SU-DHL-6 (cell line): ENCODE measurements around the gene P2RY1.

Source experiments
- H2AFZ ChIP-seq: fragments of 200-600 bp; sonication (generic); 2 replicates; pipeline ENCODE4 v1.6.1; 2014; ENCODE audit warnings: low read depth, mild to moderate bottlenecking, moderate library complexity, mixed read lengths, antibody characterized with exemption, low read length; ENCODE audit not compliant: severe bottlenecking
- H3F3A ChIP-seq: fragments of 200-600 bp; shearing (Covaris generic); 2 replicates; pipeline ENCODE4 v1.6.0; 2016; ENCODE audit warnings: antibody characterized with exemption, mild to moderate bottlenecking; ENCODE audit not compliant: insufficient read depth
- H3K27ac ChIP-seq: fragments of 200-600 bp; sonication (generic); 2 replicates; pipeline ENCODE4 v1.5.1; 2016; ENCODE audit warnings: low read depth, mild to moderate bottlenecking, low read length, moderate library complexity, mixed read lengths
- H3K27me3 ChIP-seq: fragments of 200-600 bp; sonication (generic), shearing (Covaris generic); 2 replicates; pipeline ENCODE4 v1.6.0; 2014; ENCODE audit warnings: mild to moderate bottlenecking, low read length
- H3K36me3 ChIP-seq: fragments of 200-600 bp; sonication (generic); 2 replicates; pipeline ENCODE4 v1.6.1; 2014; ENCODE audit warnings: mild to moderate bottlenecking, low read length, mixed read lengths
- H3K4me2 ChIP-seq: fragments of 300-600, 200-600 bp; shearing (Covaris generic), sonication (generic); 2 replicates; pipeline ENCODE4 v1.6.0; 2014; ENCODE audit warnings: low read length, low read depth, mild to moderate bottlenecking; ENCODE audit not compliant: poor library complexity, severe bottlenecking
- H3K4me3 ChIP-seq: fragments of 200-600 bp; sonication (generic); 2 replicates; pipeline ENCODE4 v1.5.1; 2014; ENCODE audit warnings: antibody characterized with exemption, low read length, mild to moderate bottlenecking, mixed read lengths; ENCODE audit not compliant: insufficient read depth, poor library complexity, severe bottlenecking
- H3K79me2 ChIP-seq: fragments of 200-600 bp; sonication (generic); 2 replicates; pipeline ENCODE4 v1.6.1; 2014; ENCODE audit warnings: mild to moderate bottlenecking, low read length, moderate library complexity; ENCODE audit not compliant: insufficient read depth
- H3K9ac ChIP-seq: fragments of 200-600 bp; sonication (generic); 2 replicates; pipeline ENCODE4 v1.7.0; 2014; ENCODE audit warnings: mild to moderate bottlenecking, low read length
- H3K9me2 ChIP-seq: fragments of 200-600 bp; sonication (generic); replicated peaks from 2 replicates; pipeline ENCODE4 v1.6.1; 2014; ENCODE audit warnings: low read length; ENCODE audit not compliant: insufficient read depth
- H3K9me3 ChIP-seq: fragments of 200-600 bp; sonication (generic); 2 replicates; pipeline ENCODE4 v1.6.1; 2014; ENCODE audit warnings: low read length, mixed read lengths; ENCODE audit not compliant: insufficient read depth
- H4K20me1 ChIP-seq: fragments of 200-600 bp; sonication (generic); 2 replicates; pipeline ENCODE4 v1.6.1; 2014; ENCODE audit warnings: low read depth, mild to moderate bottlenecking, antibody characterized with exemption, low read length, moderate library complexity, mixed read lengths
- EZH2phosphoT487 ChIP-seq: fragments of 200-600 bp; sonication (generic), shearing (Covaris generic); conservative IDR thresholded peaks from 2 replicates; pipeline ENCODE4 v1.6.1; 2018; ENCODE audit warnings: mild to moderate bottlenecking, antibody characterized with exemption, low read length, moderate library complexity, mixed read lengths
- TF ChIP-seq, protein P1 (sequence below): fragments of 200-600 bp; sonication (generic); IDR thresholded peaks from one replicate; pipeline ENCODE4 v1.5.1; 2017; ENCODE audit warnings: antibody characterized with exemption, mild to moderate bottlenecking, low read length, moderate library complexity; ENCODE audit not compliant: insufficient read depth, poor library complexity, severe bottlenecking

The P2RY1 gene

DNA sequence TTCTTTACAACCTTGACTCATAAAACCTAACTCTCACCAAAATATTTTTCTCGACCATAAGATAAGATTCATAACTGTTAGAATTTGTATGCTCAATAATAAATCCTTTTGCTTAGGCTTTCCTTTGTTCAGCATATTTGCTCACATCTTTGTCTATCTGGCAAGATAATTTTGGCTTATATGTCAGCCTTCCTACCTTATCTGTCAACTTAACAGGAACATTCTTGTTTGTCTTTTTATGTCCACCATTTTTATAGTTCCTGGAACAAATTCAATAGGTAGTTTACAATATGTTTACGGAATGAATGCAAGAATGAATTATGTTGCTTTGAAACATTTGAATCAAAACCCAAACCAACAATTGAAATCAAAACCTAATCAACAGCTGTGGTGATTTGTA is 41.0 kb upstream of the P2RY1 start:
- Histone ChIP-seq H3F3A (no peaks in the 10 kb centered on the region), H3K9ac (no peak overlapping the region), H2AFZ (no peak overlapping the region), H3K9me3 (no peaks in the 10 kb centered on the region), H4K20me1 (no peaks in the 10 kb centered on the region), H3K79me2 (no peaks in the 10 kb centered on the region), H3K4me3 (no peak overlapping the region), H3K36me3 (no peaks in the 10 kb centered on the region), H3K4me2 (no peak overlapping the region), H3K9me2 (no peaks in the 10 kb centered on the region), H3K27me3 (no peaks in the 10 kb centered on the region), H3K27ac (no peak overlapping the region)
- TF ChIP-seq EZH2phosphoT487: no peak
- TF ChIP-seq, protein P1, sequence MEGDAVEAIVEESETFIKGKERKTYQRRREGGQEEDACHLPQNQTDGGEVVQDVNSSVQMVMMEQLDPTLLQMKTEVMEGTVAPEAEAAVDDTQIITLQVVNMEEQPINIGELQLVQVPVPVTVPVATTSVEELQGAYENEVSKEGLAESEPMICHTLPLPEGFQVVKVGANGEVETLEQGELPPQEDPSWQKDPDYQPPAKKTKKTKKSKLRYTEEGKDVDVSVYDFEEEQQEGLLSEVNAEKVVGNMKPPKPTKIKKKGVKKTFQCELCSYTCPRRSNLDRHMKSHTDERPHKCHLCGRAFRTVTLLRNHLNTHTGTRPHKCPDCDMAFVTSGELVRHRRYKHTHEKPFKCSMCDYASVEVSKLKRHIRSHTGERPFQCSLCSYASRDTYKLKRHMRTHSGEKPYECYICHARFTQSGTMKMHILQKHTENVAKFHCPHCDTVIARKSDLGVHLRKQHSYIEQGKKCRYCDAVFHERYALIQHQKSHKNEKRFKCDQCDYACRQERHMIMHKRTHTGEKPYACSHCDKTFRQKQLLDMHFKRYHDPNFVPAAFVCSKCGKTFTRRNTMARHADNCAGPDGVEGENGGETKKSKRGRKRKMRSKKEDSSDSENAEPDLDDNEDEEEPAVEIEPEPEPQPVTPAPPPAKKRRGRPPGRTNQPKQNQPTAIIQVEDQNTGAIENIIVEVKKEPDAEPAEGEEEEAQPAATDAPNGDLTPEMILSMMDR: no peak

DNA sequence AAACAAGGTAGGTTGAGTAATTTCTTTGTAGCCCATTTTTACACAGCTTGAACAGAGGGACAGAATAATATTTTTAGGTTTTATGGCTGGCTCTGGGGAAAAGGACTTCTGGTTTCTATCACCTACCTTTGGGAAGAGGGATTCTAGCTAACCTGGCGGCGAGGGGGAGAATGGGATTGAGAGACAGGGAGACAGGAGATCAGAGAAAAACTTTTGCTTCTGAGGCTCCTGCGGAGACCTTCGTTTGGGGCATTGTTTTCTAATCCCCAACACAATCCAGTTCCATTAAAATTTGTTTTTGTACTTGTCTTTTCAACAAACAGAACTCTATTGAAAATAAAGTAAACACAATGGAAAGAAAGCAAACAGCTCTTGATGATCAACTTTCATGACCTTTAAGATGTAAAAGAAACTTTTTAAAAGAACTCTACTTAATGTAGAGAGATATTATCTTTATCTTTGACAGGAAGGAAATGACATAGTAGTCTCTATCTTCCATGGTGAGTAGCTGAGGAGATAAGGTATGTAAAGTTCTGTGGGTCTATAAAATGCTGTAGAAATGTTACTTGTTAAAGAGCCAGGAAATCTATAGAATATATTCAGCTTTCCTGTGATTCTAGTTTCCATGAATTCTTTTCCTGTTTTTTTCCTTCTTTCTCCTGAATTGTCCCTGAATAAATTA is 37.0 kb upstream of the P2RY1 start:
- Histone ChIP-seq H3K4me2 (no peak overlapping the region), H3K27ac (no peak overlapping the region), H3K4me3 (no peak overlapping the region)

DNA sequence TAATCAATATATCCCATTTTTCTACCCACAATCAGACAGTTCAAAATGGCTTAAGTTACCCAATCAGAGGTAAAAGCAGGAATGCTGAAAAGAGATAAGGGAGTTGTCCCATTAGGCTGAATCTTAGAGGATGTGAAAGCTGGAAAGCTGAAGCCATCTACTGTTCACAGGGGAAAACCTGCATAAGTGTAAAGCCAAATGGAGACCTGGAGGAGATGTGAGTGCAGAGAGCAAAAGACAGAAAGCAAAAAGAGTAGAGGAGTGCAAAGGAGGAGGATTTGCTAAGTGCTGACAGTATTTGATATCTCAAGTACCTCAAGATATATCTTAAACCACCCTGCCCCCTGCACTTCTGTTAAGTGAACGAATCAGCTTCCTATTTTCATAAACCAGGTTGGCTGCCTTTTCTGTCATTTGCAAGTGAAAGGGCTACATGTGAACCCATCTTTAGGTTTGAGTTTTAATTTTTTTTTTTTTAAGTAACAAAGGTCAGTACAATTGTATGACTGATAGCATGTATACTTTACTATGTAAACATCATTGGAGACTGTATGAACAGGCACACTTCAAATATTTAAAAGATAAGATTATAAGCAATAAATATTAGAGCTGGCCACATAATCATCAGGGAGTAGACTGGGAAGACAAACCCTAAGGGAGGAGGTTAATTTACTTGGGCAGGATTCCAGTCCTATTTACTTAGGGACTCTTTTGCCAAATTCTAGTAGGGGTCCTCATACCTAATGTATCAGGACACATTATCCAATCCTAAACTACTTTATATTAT is 22.8 kb upstream of the P2RY1 start:
- no peak overlapping the region for H3K27ac ChIP-seq
- no peaks in the 10 kb centered on the region for H3K9me3 ChIP-seq
- no peak overlapping the region for H2AFZ ChIP-seq

More for the DNA sequence above, 37.0 kb upstream of the P2RY1 start:
- no peaks in the 10 kb centered on the region for H3K27me3 ChIP-seq
- H3K79me2 ChIP-seq: no peaks in the 10 kb centered on the region
- TF ChIP-seq, protein P1: no peak
- no peak for TF ChIP-seq EZH2phosphoT487
- H4K20me1 ChIP-seq: no peaks in the 10 kb centered on the region
- no peak overlapping the region for H2AFZ ChIP-seq
- no peaks in the 10 kb centered on the region for H3K9me3 ChIP-seq
- no peaks in the 10 kb centered on the region for H3K9me2 ChIP-seq
- no peak overlapping the region for H3K9ac ChIP-seq
- no peaks in the 10 kb centered on the region for H3K36me3 ChIP-seq
- no peaks in the 10 kb centered on the region for H3F3A ChIP-seq

More for the DNA sequence above, 22.8 kb upstream of the P2RY1 start:
- H3K27me3 ChIP-seq: no peaks in the 10 kb centered on the region
- no peaks in the 10 kb centered on the region for H3F3A ChIP-seq
- no peak overlapping the region for H3K4me3 ChIP-seq
- no peak for TF ChIP-seq EZH2phosphoT487
- TF ChIP-seq, protein P1: no peak
- H3K79me2 ChIP-seq: no peaks in the 10 kb centered on the region
- no peaks in the 10 kb centered on the region for H3K9me2 ChIP-seq
- no peak overlapping the region for H3K9ac ChIP-seq
- no peaks in the 10 kb centered on the region for H3K36me3 ChIP-seq
- no peaks in the 10 kb centered on the region for H4K20me1 ChIP-seq
- H3K4me2 ChIP-seq: no peak overlapping the region
